ENCODE data around the gene CLEC3B. TPM values are rescaled to one million over a fixed set of nuclear protein-coding genes. Genes with fewer than 3 reads are reported as not detected.

CLEC3B gene
- polyA plus RNA-seq, 3 donors: 3.9 to 22.7 (median 14.5) TPM

DNA sequence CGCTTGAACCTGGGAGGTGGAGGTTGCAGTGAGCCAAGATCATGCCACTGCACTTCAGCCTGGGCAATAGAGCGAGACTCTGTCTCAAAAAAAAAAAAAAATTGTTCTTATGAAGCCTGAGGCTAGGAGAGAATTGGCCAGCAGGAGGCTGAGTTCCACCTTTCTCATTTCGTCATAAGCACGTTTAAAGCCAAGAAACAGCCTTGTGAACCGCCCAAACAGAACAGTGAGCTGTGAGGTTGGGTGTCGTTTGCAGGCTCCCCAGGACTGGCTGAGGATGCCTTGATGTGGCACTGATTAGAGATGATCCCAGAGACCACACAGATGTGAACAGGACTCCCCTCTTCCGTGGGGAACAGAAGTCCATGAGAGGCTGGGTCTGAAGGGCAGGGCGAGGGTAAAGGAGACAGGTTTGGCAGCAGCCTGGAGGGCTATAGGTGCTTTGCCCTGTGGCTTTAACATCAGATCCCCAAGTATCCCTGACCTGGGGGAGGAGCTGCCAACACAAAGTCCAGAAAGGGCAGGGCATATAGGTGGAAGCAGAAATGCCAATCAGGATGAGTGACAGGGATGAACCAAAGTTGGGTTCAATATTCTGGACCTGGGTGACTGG is 52.9 kb downstream of the CLEC3B start:
- Histone ChIP-seq H3K36me3 (replicated peaks in 1 of 2; ENCODE audit: control insufficient read depth in 1 of 2, insufficient read depth in 2 of 2, low read length in 2 of 2) (no peaks in the 10 kb centered on the region), H3K27ac (ENCODE audit: low read depth in 1 of 2, low read length in 2 of 2) (no peak overlapping the region), H2AFZ (ENCODE audit: insufficient read depth, low read depth, low read length, poor library complexity, severe bottlenecking) (no peak overlapping the region), H3K79me2 (ENCODE audit: insufficient read depth, low read length) (no peaks in the 10 kb centered on the region), H3K9me3 (replicated peaks in 1 of 2; ENCODE audit: control insufficient read depth in 1 of 2, insufficient read depth in 1 of 2, low read length in 2 of 2) (peaks cover 6 to 11% of the 10 kb centered on the region in 2 donors), H3K4me2 (replicated peaks; ENCODE audit: extremely low read depth, low read length, poor library complexity, severe bottlenecking) (no peak overlapping the region), H3K9ac (ENCODE audit: insufficient read depth, low read length, poor library complexity, severe bottlenecking) (no peak overlapping the region), H4K20me1 (ENCODE audit: insufficient read depth, low read length) (no peaks in the 10 kb centered on the region), H3K4me3 (replicated peaks in 1 of 3; ENCODE audit: low read depth in 2 of 3, low read length in 3 of 3) (no peak overlapping the region), H3K4me1 (ENCODE audit: control insufficient read depth in 1 of 2, insufficient read depth in 2 of 2, low read length in 2 of 2) (peaks cover 5 to 8% of the 10 kb centered on the region in 2 donors), H3K27me3 (ENCODE audit: control insufficient read depth in 2 of 2, insufficient read depth in 2 of 2, low read length in 2 of 2) (no peaks in the 10 kb centered on the region)
- TF ChIP-seq CTCF (IDR thresholded peaks at IDR 0.05): peak; percentile 25
- peaks cover 4 to 5% of the 10 kb centered on the region in 2 donors for H3K36me3 Mint-ChIP-seq
- intact Hi-C loops (cut with micrococcal nuclease): no loop called here
- H3K4me3 Mint-ChIP-seq: no peak overlapping the region
- H3K27me3 Mint-ChIP-seq (ENCODE audit: low read depth in 3 of 3): peaks cover 2 to 3% (median 2%) of the 10 kb centered on the region in 3 donors
- peak in 1 of 3 donors; percentile 23 for DNase-seq
- peaks cover 8 to 16% (median 13%) of the 10 kb centered on the region in 7 donors for H3K9me3 Mint-ChIP-seq
- H3K27ac Mint-ChIP-seq: peak overlapping the region in 5 of 7 donors; percentile 9 to 80 (median 55)
- 73% methylated on average over 6 of the region's 8 CpGs for WGBS (ENCODE audit: insufficient coverage)
- peaks cover 19% of the 10 kb centered on the region for H3K4me1 Mint-ChIP-seq

GRCh38 chr3:45079715-45080114 is 53.6 kb downstream of the CLEC3B start:
- no peak for TF ChIP-seq CTCF (IDR thresholded peaks at IDR 0.05)
- no peak overlapping the region for H3K4me3 Mint-ChIP-seq
- Histone ChIP-seq H3K9me3 (replicated peaks in 1 of 2; ENCODE audit: control insufficient read depth in 1 of 2, insufficient read depth in 1 of 2, low read length in 2 of 2) (peaks cover 6 to 11% of the 10 kb centered on the region in 2 donors), H3K27ac (ENCODE audit: low read depth in 1 of 2, low read length in 2 of 2) (no peak overlapping the region), H3K4me1 (ENCODE audit: control insufficient read depth in 1 of 2, insufficient read depth in 2 of 2, low read length in 2 of 2) (peaks cover 5 to 8% of the 10 kb centered on the region in 2 donors), H4K20me1 (ENCODE audit: insufficient read depth, low read length) (no peaks in the 10 kb centered on the region), H2AFZ (ENCODE audit: insufficient read depth, low read depth, low read length, poor library complexity, severe bottlenecking) (no peak overlapping the region), H3K79me2 (ENCODE audit: insufficient read depth, low read length) (no peaks in the 10 kb centered on the region), H3K4me2 (replicated peaks; ENCODE audit: extremely low read depth, low read length, poor library complexity, severe bottlenecking) (no peak overlapping the region), H3K36me3 (replicated peaks in 1 of 2; ENCODE audit: control insufficient read depth in 1 of 2, insufficient read depth in 2 of 2, low read length in 2 of 2) (no peaks in the 10 kb centered on the region), H3K4me3 (replicated peaks in 1 of 3; ENCODE audit: low read depth in 2 of 3, low read length in 3 of 3) (no peak overlapping the region), H3K27me3 (ENCODE audit: control insufficient read depth in 2 of 2, insufficient read depth in 2 of 2, low read length in 2 of 2) (no peaks in the 10 kb centered on the region), H3K9ac (ENCODE audit: insufficient read depth, low read length, poor library complexity, severe bottlenecking) (no peak overlapping the region)
- DNase-seq: no peak
- H3K9me3 Mint-ChIP-seq: peaks cover 8 to 16% (median 13%) of the 10 kb centered on the region in 7 donors
- WGBS (ENCODE audit: insufficient coverage): no CpG with 5 or more reads among the region's 1 CpG
- H3K27me3 Mint-ChIP-seq (ENCODE audit: low read depth in 3 of 3): peaks cover 2% of the 10 kb centered on the region in 3 donors
- peaks cover 19% of the 10 kb centered on the region for H3K4me1 Mint-ChIP-seq
- H3K36me3 Mint-ChIP-seq: peaks cover 4 to 5% of the 10 kb centered on the region in 2 donors
- peak overlapping the region in 1 of 7 donors; percentile 46 for H3K27ac Mint-ChIP-seq
- intact Hi-C loops (cut with micrococcal nuclease): no loop called here

All from CD14-positive monocyte (primary cell).